Measurements from ENCODE around the gene OPRM1. TPM values are rescaled to one million over a fixed set of nuclear protein-coding genes. Genes with fewer than 3 reads are reported as not detected.

OPRM1 gene
- polyA plus RNA-seq, 1 donor (not counting 4 experiments of a cell fraction or from before 2014, with no cell fraction given) = not detected

DNA sequence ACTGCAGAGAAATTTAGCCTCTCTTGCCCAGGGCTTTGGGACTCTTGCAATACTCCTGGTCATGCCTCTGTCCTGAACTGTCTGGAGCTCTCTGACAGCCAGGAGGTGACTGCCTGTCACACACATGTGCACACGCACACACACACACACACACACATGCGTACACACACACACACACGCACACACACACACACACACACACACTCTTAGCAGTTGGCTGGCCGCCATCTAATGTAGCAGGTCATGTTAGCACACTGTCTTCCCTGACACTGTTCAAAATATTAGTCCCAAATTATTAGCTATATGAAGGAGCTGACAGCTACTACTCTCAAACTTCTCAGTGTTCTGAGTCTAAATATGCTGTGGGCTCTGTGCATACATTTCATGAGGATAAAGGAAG is 256.7 kb downstream of the OPRM1 start:
- H3K27me3 ChIP-seq (ENCODE audit: control insufficient read depth, extremely low read depth, insufficient read depth, low read length) = no peaks in the 10 kb centered on the region
- H3K4me2 ChIP-seq (ENCODE audit: control insufficient read depth, extremely low read depth, insufficient read depth, low read depth, low read length) = no peak overlapping the region
- no peak overlapping the region for H3K4me3 ChIP-seq (ENCODE audit: control insufficient read depth in 2 of 3, extremely low read depth in 1 of 3, insufficient read depth in 2 of 3, low read depth in 1 of 3, low read length in 3 of 3)
- no peak for FAIRE-seq
- H3K79me2 ChIP-seq (ENCODE audit: control insufficient read depth, insufficient read depth, low read length) = no peaks in the 10 kb centered on the region
- H3K9ac ChIP-seq (ENCODE audit: control insufficient read depth, extremely low read depth, insufficient read depth, low read length) = no peak overlapping the region
- no peak overlapping the region for H3K27ac ChIP-seq (ENCODE audit: control insufficient read depth, insufficient read depth, low read length)
- H4K20me1 ChIP-seq (ENCODE audit: control insufficient read depth, extremely low read depth, insufficient read depth, low read length) = no peaks in the 10 kb centered on the region
- peaks cover 12% of the 10 kb centered on the region for H3K4me1 ChIP-seq (ENCODE audit: control insufficient read depth, extremely low read depth, insufficient read depth, low read length)
- no peak for DNase-seq (ENCODE audit: low read depth, low spot score)
- no peaks in the 10 kb centered on the region for H3K36me3 ChIP-seq (ENCODE audit: control insufficient read depth in 2 of 2, extremely low read depth in 1 of 2, insufficient read depth in 2 of 2, low read length in 2 of 2)
- H2AFZ ChIP-seq (ENCODE audit: control insufficient read depth, low read length) = no peak overlapping the region
- TF ChIP-seq EZH2 (IDR thresholded peaks at IDR 0.05; ENCODE audit: low read length) (no peak), CTCF (optimal IDR thresholded peaks at IDR 0.05 in 1 of 3, IDR thresholded peaks at IDR 0.05 in 1 of 3, conservative IDR thresholded peaks at IDR 0.05 in 1 of 3; ENCODE audit: extremely low read depth in 1 of 3, insufficient read depth in 2 of 3, low read length in 3 of 3) (no peak)
- H3K9me1 ChIP-seq (ENCODE audit: control insufficient read depth, extremely low read depth, insufficient read depth, low read length) = no peaks in the 10 kb centered on the region
- no peaks in the 10 kb centered on the region for H3K9me3 ChIP-seq (ENCODE audit: control insufficient read depth, low read depth, low read length)
- dilution Hi-C loops (cut with MboI; ENCODE audit: extremely low pct_ligation_motif_present, low sequenced_read_pairs) = no loop called here
